A549 (cell line): ENCODE results near the gene RPL28. TPM values are rescaled to one million over a fixed set of nuclear protein-coding genes. Genes with fewer than 3 reads are reported as not detected.
A peak's percentile ranks its signal among the peaks of the same experiment; 100 is the strongest.

Experiments
- ATAC-seq, 2 experiments: fragments of 200-7000 bp in 1 of 2; fragments of >200 bp in 1 of 2; cut with Nextera tagmentation in 1 of 2; cut with Tn5 transposase in 1 of 2; 3 replicates each; pipeline versions ENCODE4 v1.8.0 to v1.9.1; 2018 to 2020; ENCODE audit warnings: mild to moderate bottlenecking in 1 of 2, moderate library complexity in 1 of 2
- CTCF ChIA-PET: fragments of 300-600 bp; sonication (Branson Sonifier 250); formaldehyde crosslinking; extraction: SDS; loops from one replicate; lab custom pipeline; 2021; ENCODE audit warnings: antibody characterized with exemption, inconsistent platforms; lab: Yijun Ruan, JAX
- POLR2A ChIA-PET: fragments of 350-600 bp; formaldehyde crosslinking; extraction: SDS; loops from one replicate; lab custom pipeline; 2021; ENCODE audit warnings: antibody characterized with exemption, inconsistent platforms; lab: Yijun Ruan, JAX
- DNase-seq, 2 experiments: peaks; one replicate each; pipeline versions ENCODE4 v3.0.0 to v3.0.0-alpha.2; 2011 to 2016; ENCODE audit warnings: low read depth in 1 of 2, low spot score in 1 of 2
- FAIRE-seq: peaks from 2 replicates; lab custom pipeline; 2011; peaks lifted over from hg19 to GRCh38; lab: Jason Lieb, UNC
- H3K27ac ChIP-seq, 2 experiments: fragments of >200 bp; sonication (Bioruptor Twin); formaldehyde crosslinking; 3 replicates each; pipeline ENCODE4 v1.5.1; 2016 to 2017
- H3K4me1 ChIP-seq: fragments of >200 bp; sonication (Bioruptor Twin); formaldehyde crosslinking; 3 replicates; pipeline ENCODE4 v1.6.1; 2016
- H3K4me2 ChIP-seq: fragments of >200 bp; sonication (Bioruptor Twin); formaldehyde crosslinking; 3 replicates; pipeline ENCODE4 v1.6.1; 2016
- H3K4me3 ChIP-seq: fragments of >200 bp; sonication (Bioruptor Twin); formaldehyde crosslinking; 3 replicates; pipeline ENCODE4 v1.5.1; 2016
- H3K9me3 ChIP-seq: fragments of >200 bp; sonication (Bioruptor Twin); formaldehyde crosslinking; 3 replicates; pipeline ENCODE4 v1.6.1; 2016
- CBX8 ChIP-seq: fragments of 200-600 bp; sonication (generic); IDR thresholded peaks from 2 replicates; pipeline ENCODE4 v1.6.1; 2016
- CEBPB ChIP-seq, 2 experiments: fragments of >200 bp in 1 of 2; sonication (Bioruptor Twin) in 1 of 2; formaldehyde crosslinking in 1 of 2; IDR thresholded peaks; 2 replicates each; pipeline ENCODE4 v1.6.1; 2012 to 2016
- CHD4 ChIP-seq: fragments of 200-600 bp; sonication (generic); IDR thresholded peaks from 2 replicates; pipeline ENCODE4 v1.6.1; 2016; ENCODE audit warnings: antibody characterized with exemption, mild to moderate bottlenecking, borderline replicate concordance
- CTCF ChIP-seq: fragments of >200 bp; sonication (Bioruptor Twin); formaldehyde crosslinking; IDR thresholded peaks from 3 replicates; pipeline ENCODE4 v1.5.1; 2016
- EP300 ChIP-seq, 2 experiments: fragments of >200 bp; sonication (Bioruptor Twin); formaldehyde crosslinking; IDR thresholded peaks; 2 replicates in 1 of 2; 3 replicates in 1 of 2; pipeline ENCODE4 v1.6.1; 2016 to 2017
- ESRRA ChIP-seq: fragments of 150-350 bp; IDR thresholded peaks from 2 replicates; pipeline ENCODE4 v1.6.1; 2014; ENCODE audit warnings: mild to moderate bottlenecking, low read length, borderline replicate concordance
- FOSB ChIP-seq: fragments of 250-450 bp; sonication (Bioruptor Pico); IDR thresholded peaks from 2 replicates; pipeline ENCODE4 v1.5.0; 2020; ENCODE audit warnings: mild to moderate bottlenecking, moderate library complexity
- FOSL2 ChIP-seq, 2 experiments: fragments of 450-650 bp in 1 of 2; fragments of >200 bp in 1 of 2; sonication (Bioruptor Twin) in 1 of 2; formaldehyde crosslinking; IDR thresholded peaks; 2 replicates each; pipeline versions ENCODE4 v1.5.0 to v1.6.1; 2016 to 2020; ENCODE audit warnings: mild to moderate bottlenecking in 1 of 2, moderate library complexity in 1 of 2
- HES2 ChIP-seq: fragments of >200 bp; sonication (Bioruptor Twin); formaldehyde crosslinking; IDR thresholded peaks from 2 replicates; pipeline ENCODE4 v1.6.1; 2016
- HOXB13 ChIP-seq: fragments of 250-450 bp; sonication (Bioruptor Pico); IDR thresholded peaks from 2 replicates; pipeline ENCODE4 v1.5.0; 2020; ENCODE audit warnings: low read depth, mild to moderate bottlenecking, moderate library complexity
- JUN ChIP-seq, 2 experiments: fragments of >200 bp; sonication (Bioruptor Twin); formaldehyde crosslinking; IDR thresholded peaks; 2 replicates in 1 of 2; 3 replicates in 1 of 2; pipeline ENCODE4 v1.6.1; 2016 to 2017
- KDM5A ChIP-seq: fragments of 200-600 bp; sonication (generic); IDR thresholded peaks from 2 replicates; pipeline ENCODE4 v1.6.1; 2016; ENCODE audit warnings: antibody characterized with exemption, mild to moderate bottlenecking
- MAFK ChIP-seq: fragments of 450-650 bp; IDR thresholded peaks from 2 replicates; pipeline ENCODE4 v1.6.1; 2014; ENCODE audit not compliant: partially characterized antibody
- MAZ ChIP-seq: fragments of 150-350 bp; IDR thresholded peaks from 2 replicates; pipeline ENCODE4 v1.6.1; 2014; ENCODE audit warnings: antibody characterized with exemption, low read depth, low read length, borderline replicate concordance
- NPAS2 ChIP-seq: fragments of 250-450 bp; sonication (Bioruptor Pico); IDR thresholded peaks from 2 replicates; pipeline ENCODE4 v1.8.0; 2022; ENCODE audit warnings: mild to moderate bottlenecking, moderate library complexity, borderline replicate concordance
- NR3C1 ChIP-seq: fragments of >200 bp; sonication (Bioruptor Twin); formaldehyde crosslinking; IDR thresholded peaks from 3 replicates; pipeline ENCODE4 v1.6.1; 2017
- POLR2AphosphoS2 ChIP-seq: conservative IDR thresholded peaks from 2 replicates; pipeline ENCODE4 v1.6.1; 2012; ENCODE audit warnings: low read length, improper control_type of control experiment, inconsistent platforms
- RAD21 ChIP-seq, 2 experiments: fragments of >200 bp in 1 of 2; sonication (Bioruptor Twin) in 1 of 2; formaldehyde crosslinking in 1 of 2; IDR thresholded peaks in 1 of 2; conservative IDR thresholded peaks in 1 of 2; 2 replicates in 1 of 2; 3 replicates in 1 of 2; pipeline ENCODE4 v1.6.1; 2012 to 2018; ENCODE audit warnings: inconsistent platforms in 1 of 2
- RARB ChIP-seq: fragments of 250-450 bp; sonication (Bioruptor Pico); IDR thresholded peaks from 2 replicates; pipeline ENCODE4 v1.8.0; 2021; ENCODE audit warnings: mild to moderate bottlenecking, moderate library complexity
- RFX5 ChIP-seq: fragments of 450-650 bp; IDR thresholded peaks from 2 replicates; pipeline ENCODE4 v1.7.1; 2014; ENCODE audit warnings: antibody characterized with exemption, mild to moderate bottlenecking, moderate library complexity
- RNF2 ChIP-seq: fragments of 200-600 bp; sonication (generic); IDR thresholded peaks from 2 replicates; pipeline ENCODE4 v1.6.1; 2016; ENCODE audit warnings: low read depth, mild to moderate bottlenecking, antibody characterized with exemption, moderate library complexity, borderline replicate concordance
- SMC3 ChIP-seq: fragments of >200 bp; sonication (Bioruptor Twin); formaldehyde crosslinking; IDR thresholded peaks from 3 replicates; pipeline ENCODE4 v1.6.1; 2018; ENCODE audit warnings: inconsistent platforms
- SREBF2 ChIP-seq: fragments of 450-650 bp; IDR thresholded peaks from 2 replicates; pipeline ENCODE4 v1.6.1; 2014; ENCODE audit warnings: mild to moderate bottlenecking, moderate library complexity
- TFCP2L1 ChIP-seq: fragments of 250-450 bp; sonication (Bioruptor Pico); IDR thresholded peaks from 2 replicates; pipeline ENCODE4 v1.5.0; 2021; ENCODE audit warnings: mild to moderate bottlenecking
- TP53 ChIP-seq: fragments of 250-450 bp; sonication (Bioruptor Pico); IDR thresholded peaks from 2 replicates; pipeline ENCODE4 v1.5.0; 2021; ENCODE audit warnings: mild to moderate bottlenecking, moderate library complexity
- ZC3H11A ChIP-seq: fragments of 450-650 bp; IDR thresholded peaks from 2 replicates; pipeline ENCODE4 v1.6.1; 2014; ENCODE audit warnings: antibody characterized with exemption, mild to moderate bottlenecking
- ZFP36 ChIP-seq: fragments of 450-650 bp; IDR thresholded peaks from 2 replicates; pipeline ENCODE4 v1.6.1; 2014; ENCODE audit warnings: borderline replicate concordance; ENCODE audit not compliant: partially characterized antibody
- ZNF302 ChIP-seq: fragments of 250-450 bp; sonication (Bioruptor Pico); IDR thresholded peaks from 2 replicates; pipeline ENCODE4 v1.9.0; 2021; ENCODE audit warnings: inconsistent platforms, mild to moderate bottlenecking, moderate library complexity
- WGBS: methylation state at CpG from one replicate; pipeline ENCODE4 v1.1.6; 2017; ENCODE audit errors: missing lambda C conversion rate; 5-methylcytosine and 5-hydroxymethylcytosine counted together
- polyA plus RNA-seq, 4 experiments: library from polyadenylated mRNA; depleted of rRNA in 3 of 4; stranded (reverse); fragments of >200 nt; fragmentation: RNase III in 1 of 4; extraction: RNeasy Plus Mini Kit Qiagen cat#74134 plus additional on column Dnase treatment in 1 of 4; gene quantifications; 2 replicates in 3 of 4; 3 replicates in 1 of 4; pipeline ENCODE4 v1.2.3, GENCODE V29; 2011 to 2017
- TF ChIP-seq, protein P1 (sequence below): fragments of 250-450 bp; sonication (Bioruptor Pico); IDR thresholded peaks from 2 replicates; pipeline ENCODE4 v1.5.0; 2020; ENCODE audit warnings: low read depth, mild to moderate bottlenecking, moderate library complexity
- TF ChIP-seq, protein P2 (sequence below): IDR thresholded peaks from 2 replicates; pipeline ENCODE4 v1.6.1; 2012
- TF ChIP-seq, protein P3 (sequence below): fragments of 250-450 bp; sonication (Bioruptor Pico); IDR thresholded peaks from 2 replicates; pipeline ENCODE4 v1.5.0; 2021; ENCODE audit warnings: mild to moderate bottlenecking, moderate library complexity, borderline replicate concordance
- TF ChIP-seq, protein P4 (sequence below): fragments of 150-350 bp; IDR thresholded peaks from 2 replicates; pipeline ENCODE4 v1.6.1; 2014; ENCODE audit warnings: low read depth, mild to moderate bottlenecking, low read length
- TF ChIP-seq, protein P5 (sequence below): fragments of 450-650 bp; IDR thresholded peaks from 2 replicates; pipeline ENCODE4 v1.6.1; 2014; ENCODE audit warnings: antibody characterized with exemption

RPL28 gene
- polyA plus RNA-seq, 2 of the 4 experiments (the other 2 are of a cell fraction), result 329 to 2,037 TPM

DNA sequence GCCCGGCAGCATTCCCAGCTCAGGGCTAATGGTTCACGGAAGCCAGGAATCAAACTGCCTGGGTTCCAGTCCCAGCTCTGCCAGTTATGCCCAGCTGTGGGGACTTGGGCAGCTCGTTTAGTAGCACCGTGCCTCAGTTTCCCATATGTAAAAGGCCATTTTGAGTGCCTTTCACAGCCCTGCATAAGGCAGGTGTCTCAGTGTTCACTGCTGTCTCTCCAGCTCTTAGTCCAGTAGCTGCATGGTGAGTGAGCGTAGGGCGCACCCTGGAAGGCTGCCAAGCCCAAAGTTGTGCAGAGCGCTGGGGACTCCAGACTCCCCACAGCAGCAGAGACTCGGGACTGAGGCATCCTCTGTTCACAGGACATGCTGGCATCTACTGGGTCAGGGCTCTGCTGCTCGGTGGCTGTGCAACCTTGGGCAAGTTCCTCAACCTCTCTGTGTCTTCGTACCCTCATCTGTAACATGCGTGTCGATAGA is 5.5 kb downstream of the RPL28 start:
- Histone ChIP-seq H3K9me3 (no peaks in the 10 kb centered on the region), H3K4me2 (peak overlapping the region; percentile 90; the same call in 2 of the 3 replicates), H3K4me3 (no peak overlapping the region), H3K27ac (peak overlapping the region in 1 of 2 experiments; percentile 99; a peak in 2 of 6 replicates), H3K4me1 (peaks cover 61% of the 10 kb centered on the region)
- 85% methylated on average over 12 of the region's 12 CpGs for WGBS
- CTCF ChIA-PET, result interaction anchor here (0.8 to 7.0 kb wide), 10 partner anchors 8 to 257 kb away, joined by 3 to 38 read pairs (median 6); partner anchors contain the start of gene CCDC106
- POLR2A ChIA-PET, result interaction anchor here (1.2 to 6.5 kb wide), 2 partner anchors 16 to 274 kb away, joined by 4 to 55 read pairs; partner anchors contain the start of genes PPP1R12C and UBE2S
- ATAC-seq (peak; percentile 4 to 6; a peak in 4 of 6 replicates), DNase-seq (no peak), FAIRE-seq (no peak)
- TF ChIP-seq SREBF2 (no peak), NR3C1 (no peak), MAFK (no peak), ZC3H11A (no peak), MAZ (no peak), CTCF (no peak), RAD21 (conservative IDR thresholded peaks at IDR 0.05 in 1 of 2, IDR thresholded peaks at IDR 0.05 in 1 of 2) (no peak), ZNF302 (no peak), FOSB (CRISPR knock-in tag) (no peak), CEBPB (IDR thresholded peaks at IDR 0.05) (no peak), HOXB13 (CRISPR knock-in tag) (peak; percentile 49; the same call in 1 of the 2 replicates), CHD4 (0 out of 2 replicates have a peak, but pooled peaks have one; percentile 52), ESRRA (no peak), RNF2 (no peak), KDM5A (no peak), CBX8 (no peak), FOSL2 (IDR thresholded peaks at IDR 0.05) (no peak), FOSL2 (CRISPR knock-in tag; IDR thresholded peaks at IDR 0.05) (no peak), POLR2AphosphoS2 (no peak), TFCP2L1 (CRISPR knock-in tag) (peak; percentile 58; the same call in 1 of the 2 replicates), HES2 (no peak), RARB (CRISPR knock-in tag) (peak; percentile 52; the same call in 1 of the 2 replicates), ZFP36 (peak; percentile 88), SMC3 (no peak), EP300 (IDR thresholded peaks at IDR 0.05) (no peak), TP53 (CRISPR knock-in tag) (no peak), JUN (IDR thresholded peaks at IDR 0.05) (no peak), RFX5 (no peak), NPAS2 (CRISPR knock-in tag) (no peak)
- TF ChIP-seq, protein P1, sequence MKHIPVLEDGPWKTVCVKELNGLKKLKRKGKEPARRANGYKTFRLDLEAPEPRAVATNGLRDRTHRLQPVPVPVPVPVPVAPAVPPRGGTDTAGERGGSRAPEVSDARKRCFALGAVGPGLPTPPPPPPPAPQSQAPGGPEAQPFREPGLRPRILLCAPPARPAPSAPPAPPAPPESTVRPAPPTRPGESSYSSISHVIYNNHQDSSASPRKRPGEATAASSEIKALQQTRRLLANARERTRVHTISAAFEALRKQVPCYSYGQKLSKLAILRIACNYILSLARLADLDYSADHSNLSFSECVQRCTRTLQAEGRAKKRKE, result no peak
- TF ChIP-seq, protein P2, sequence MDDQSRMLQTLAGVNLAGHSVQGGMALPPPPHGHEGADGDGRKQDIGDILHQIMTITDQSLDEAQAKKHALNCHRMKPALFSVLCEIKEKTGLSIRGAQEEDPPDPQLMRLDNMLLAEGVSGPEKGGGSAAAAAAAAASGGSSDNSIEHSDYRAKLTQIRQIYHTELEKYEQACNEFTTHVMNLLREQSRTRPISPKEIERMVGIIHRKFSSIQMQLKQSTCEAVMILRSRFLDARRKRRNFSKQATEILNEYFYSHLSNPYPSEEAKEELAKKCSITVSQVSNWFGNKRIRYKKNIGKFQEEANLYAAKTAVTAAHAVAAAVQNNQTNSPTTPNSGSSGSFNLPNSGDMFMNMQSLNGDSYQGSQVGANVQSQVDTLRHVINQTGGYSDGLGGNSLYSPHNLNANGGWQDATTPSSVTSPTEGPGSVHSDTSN, result peak; percentile 72; the same call in 1 of the 2 replicates
- TF ChIP-seq, protein P3, sequence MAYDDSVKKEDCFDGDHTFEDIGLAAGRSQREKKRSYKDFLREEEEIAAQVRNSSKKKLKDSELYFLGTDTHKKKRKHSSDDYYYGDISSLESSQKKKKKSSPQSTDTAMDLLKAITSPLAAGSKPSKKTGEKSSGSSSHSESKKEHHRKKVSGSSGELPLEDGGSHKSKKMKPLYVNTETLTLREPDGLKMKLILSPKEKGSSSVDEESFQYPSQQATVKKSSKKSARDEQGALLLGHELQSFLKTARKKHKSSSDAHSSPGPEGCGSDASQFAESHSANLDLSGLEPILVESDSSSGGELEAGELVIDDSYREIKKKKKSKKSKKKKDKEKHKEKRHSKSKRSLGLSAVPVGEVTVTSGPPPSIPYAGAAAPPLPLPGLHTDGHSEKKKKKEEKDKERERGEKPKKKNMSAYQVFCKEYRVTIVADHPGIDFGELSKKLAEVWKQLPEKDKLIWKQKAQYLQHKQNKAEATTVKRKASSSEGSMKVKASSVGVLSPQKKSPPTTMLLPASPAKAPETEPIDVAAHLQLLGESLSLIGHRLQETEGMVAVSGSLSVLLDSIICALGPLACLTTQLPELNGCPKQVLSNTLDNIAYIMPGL, result no peak
- TF ChIP-seq, protein P4, sequence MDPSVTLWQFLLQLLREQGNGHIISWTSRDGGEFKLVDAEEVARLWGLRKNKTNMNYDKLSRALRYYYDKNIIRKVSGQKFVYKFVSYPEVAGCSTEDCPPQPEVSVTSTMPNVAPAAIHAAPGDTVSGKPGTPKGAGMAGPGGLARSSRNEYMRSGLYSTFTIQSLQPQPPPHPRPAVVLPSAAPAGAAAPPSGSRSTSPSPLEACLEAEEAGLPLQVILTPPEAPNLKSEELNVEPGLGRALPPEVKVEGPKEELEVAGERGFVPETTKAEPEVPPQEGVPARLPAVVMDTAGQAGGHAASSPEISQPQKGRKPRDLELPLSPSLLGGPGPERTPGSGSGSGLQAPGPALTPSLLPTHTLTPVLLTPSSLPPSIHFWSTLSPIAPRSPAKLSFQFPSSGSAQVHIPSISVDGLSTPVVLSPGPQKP, result no peak
- TF ChIP-seq, protein P5, sequence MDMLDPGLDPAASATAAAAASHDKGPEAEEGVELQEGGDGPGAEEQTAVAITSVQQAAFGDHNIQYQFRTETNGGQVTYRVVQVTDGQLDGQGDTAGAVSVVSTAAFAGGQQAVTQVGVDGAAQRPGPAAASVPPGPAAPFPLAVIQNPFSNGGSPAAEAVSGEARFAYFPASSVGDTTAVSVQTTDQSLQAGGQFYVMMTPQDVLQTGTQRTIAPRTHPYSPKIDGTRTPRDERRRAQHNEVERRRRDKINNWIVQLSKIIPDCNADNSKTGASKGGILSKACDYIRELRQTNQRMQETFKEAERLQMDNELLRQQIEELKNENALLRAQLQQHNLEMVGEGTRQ, result no peak
